ENCODE data around the gene ZNF823. TPM values are rescaled to one million over a fixed set of nuclear protein-coding genes. Genes with fewer than 3 reads are reported as not detected.

Gene ZNF823
- total and polyA plus RNA-seq, 2 experiments from 2014 or later, result 3.4 to 10.4 TPM

DNA sequence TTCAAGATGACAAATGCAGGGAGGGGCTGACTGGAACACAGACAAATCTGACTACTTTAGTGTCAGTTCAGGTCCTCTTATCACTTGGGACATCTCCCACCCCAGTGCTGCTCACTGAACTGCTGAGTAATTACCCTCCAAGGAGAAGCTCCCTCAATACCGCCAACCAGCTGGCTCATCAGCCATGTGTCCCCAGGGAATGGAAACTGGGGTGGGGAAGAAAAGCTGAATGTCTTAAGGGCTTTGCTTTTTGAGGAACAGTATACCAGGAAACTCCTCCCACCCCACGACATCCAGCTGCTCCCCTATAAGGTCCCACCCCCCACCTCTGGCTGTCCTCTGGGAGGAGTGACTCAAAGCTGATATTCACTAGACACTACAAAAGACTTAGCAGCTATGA lies 2.0 kb downstream of the ZNF823 start:
- Histone ChIP-seq H4K20me1 (ENCODE audit: insufficient read depth, poor library complexity, severe bottlenecking) (peaks cover 4% of the 10 kb centered on the region), H2AFZ (no peak overlapping the region), H3K79me2 (peaks cover 63% of the 10 kb centered on the region), H3K4me3 (no peak overlapping the region), H3K4me2 (peak overlapping the region; percentile 96), H3K9me3 (ENCODE audit: low read depth) (no peaks in the 10 kb centered on the region), H3K27me3 (no peaks in the 10 kb centered on the region), H3K9me2 (replicated peaks; ENCODE audit: insufficient read depth) (no peaks in the 10 kb centered on the region), H3K36me3 (replicated peaks; ENCODE audit: insufficient read depth, low read depth) (no peaks in the 10 kb centered on the region), H3K27ac (no peak overlapping the region), H3K4me1 (ENCODE audit: insufficient read depth) (peaks cover 14% of the 10 kb centered on the region)
- TF ChIP-seq CTCF (IDR thresholded peaks at IDR 0.05; ENCODE audit: poor library complexity) (no peak), EZH2phosphoT487 (IDR thresholded peaks at IDR 0.05; ENCODE audit: low read depth, severe bottlenecking, unreplicated experiment) (no peak), EZH2 (IDR thresholded peaks at IDR 0.05; ENCODE audit: borderline replicate concordance) (no peak)
- 49% methylated on average over 2 of the region's 2 CpGs for WGBS (ENCODE audit: low lambda C conversion rate, missing lambda C conversion rate)
- peak; percentile 27 for DNase-seq (ENCODE audit: low spot score)

DNA sequence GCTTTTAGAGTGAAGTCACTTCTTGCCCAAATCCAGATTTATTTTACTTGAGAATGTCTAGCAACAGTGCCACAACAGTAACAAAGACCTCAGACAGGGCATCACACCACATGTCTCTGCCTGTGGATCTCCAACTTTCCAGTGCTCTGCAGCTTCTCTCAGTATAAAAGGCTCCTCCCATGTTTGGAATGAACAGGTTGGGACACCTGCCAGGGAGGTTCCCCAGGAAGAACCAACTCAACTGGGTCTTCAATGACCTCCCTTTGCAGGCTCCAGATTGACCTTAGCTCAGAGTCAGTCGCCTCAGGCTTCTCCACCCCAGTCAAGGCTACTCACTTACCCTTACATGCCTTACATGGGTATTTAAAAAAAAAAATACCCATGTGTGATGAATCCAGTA lies 3.4 kb downstream of the ZNF823 start:
- H3K79me2 ChIP-seq, result peaks cover 75% of the 10 kb centered on the region

GRCh38 chr19:11729586-11729985 lies 9.2 kb downstream of the ZNF823 start:
- no peak for DNase-seq (ENCODE audit: low spot score)
- WGBS (ENCODE audit: low lambda C conversion rate, missing lambda C conversion rate), result 94% methylated on average over 4 of the region's 4 CpGs
- H3K9me3 ChIP-seq (ENCODE audit: low read depth), result no peaks in the 10 kb centered on the region
- H3K79me2 ChIP-seq, result peaks cover 75% of the 10 kb centered on the region
- H2AFZ ChIP-seq, result no peak overlapping the region
- H3K27ac ChIP-seq, result no peak overlapping the region
- TF ChIP-seq EZH2 (IDR thresholded peaks at IDR 0.05; ENCODE audit: borderline replicate concordance) (no peak), EZH2phosphoT487 (IDR thresholded peaks at IDR 0.05; ENCODE audit: low read depth, severe bottlenecking, unreplicated experiment) (no peak), CTCF (IDR thresholded peaks at IDR 0.05; ENCODE audit: poor library complexity) (no peak)
- no peak overlapping the region for H3K4me3 ChIP-seq
- no peaks in the 10 kb centered on the region for H3K36me3 ChIP-seq (replicated peaks; ENCODE audit: insufficient read depth, low read depth)
- no peaks in the 10 kb centered on the region for H3K27me3 ChIP-seq
- H3K4me2 ChIP-seq, result no peak overlapping the region
- H4K20me1 ChIP-seq (ENCODE audit: insufficient read depth, poor library complexity, severe bottlenecking), result no peaks in the 10 kb centered on the region
- no peaks in the 10 kb centered on the region for H3K4me1 ChIP-seq (ENCODE audit: insufficient read depth)
- H3K9me2 ChIP-seq (replicated peaks; ENCODE audit: insufficient read depth), result no peaks in the 10 kb centered on the region

More for the DNA sequence above, 3.4 kb downstream of the ZNF823 start:
- Histone ChIP-seq H3K9me3 (ENCODE audit: low read depth) (no peaks in the 10 kb centered on the region), H4K20me1 (ENCODE audit: insufficient read depth, poor library complexity, severe bottlenecking) (peaks cover 4% of the 10 kb centered on the region), H3K27me3 (no peaks in the 10 kb centered on the region), H3K4me3 (no peak overlapping the region), H3K27ac (no peak overlapping the region), H3K9me2 (replicated peaks; ENCODE audit: insufficient read depth) (no peaks in the 10 kb centered on the region), H3K4me2 (no peak overlapping the region), H3K36me3 (replicated peaks; ENCODE audit: insufficient read depth, low read depth) (no peaks in the 10 kb centered on the region), H2AFZ (no peak overlapping the region), H3K4me1 (ENCODE audit: insufficient read depth) (peaks cover 14% of the 10 kb centered on the region)
- WGBS (ENCODE audit: low lambda C conversion rate, missing lambda C conversion rate), result 91% methylated on average over 1 of the region's 1 CpG
- TF ChIP-seq EZH2 (IDR thresholded peaks at IDR 0.05; ENCODE audit: borderline replicate concordance), result no peak
- no peak for TF ChIP-seq CTCF (IDR thresholded peaks at IDR 0.05; ENCODE audit: poor library complexity)
- TF ChIP-seq EZH2phosphoT487 (IDR thresholded peaks at IDR 0.05; ENCODE audit: low read depth, severe bottlenecking, unreplicated experiment), result no peak
- DNase-seq (ENCODE audit: low spot score), result no peak

DNA sequence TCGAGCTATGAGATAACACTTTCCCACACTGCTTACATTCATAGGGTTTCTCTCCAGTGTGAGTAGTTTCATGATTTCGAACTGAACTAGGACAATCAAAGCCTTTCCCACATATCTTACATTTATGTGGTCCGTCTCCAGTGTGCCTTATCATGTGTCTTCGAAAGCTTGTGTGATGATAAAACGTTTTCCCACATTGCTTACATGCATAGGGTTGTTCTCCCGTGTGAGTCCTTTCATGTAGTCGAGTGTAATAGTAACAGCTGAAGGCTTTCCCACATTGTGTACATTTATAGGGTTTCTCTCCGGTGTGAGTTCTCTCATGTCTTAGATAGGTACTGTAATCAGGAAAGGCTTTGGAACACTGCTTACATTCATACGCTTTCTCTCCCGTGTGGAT lies 16.3 kb downstream of the ZNF823 start:
- Histone ChIP-seq H3K4me2 (no peak overlapping the region), H3K4me1 (ENCODE audit: insufficient read depth) (no peaks in the 10 kb centered on the region), H2AFZ (no peak overlapping the region), H3K9me3 (ENCODE audit: low read depth) (peaks cover 26% of the 10 kb centered on the region), H3K4me3 (no peak overlapping the region), H4K20me1 (ENCODE audit: insufficient read depth, poor library complexity, severe bottlenecking) (no peaks in the 10 kb centered on the region), H3K79me2 (peaks cover 12% of the 10 kb centered on the region), H3K27me3 (no peaks in the 10 kb centered on the region), H3K27ac (no peak overlapping the region), H3K36me3 (replicated peaks; ENCODE audit: insufficient read depth, low read depth) (peaks cover 21% of the 10 kb centered on the region), H3K9me2 (replicated peaks; ENCODE audit: insufficient read depth) (no peaks in the 10 kb centered on the region)
- no peak for DNase-seq (ENCODE audit: low spot score)
- WGBS (ENCODE audit: low lambda C conversion rate, missing lambda C conversion rate), result 97% methylated on average over 10 of the region's 10 CpGs
- TF ChIP-seq EZH2 (IDR thresholded peaks at IDR 0.05; ENCODE audit: borderline replicate concordance) (no peak), EZH2phosphoT487 (IDR thresholded peaks at IDR 0.05; ENCODE audit: low read depth, severe bottlenecking, unreplicated experiment) (no peak), CTCF (IDR thresholded peaks at IDR 0.05; ENCODE audit: poor library complexity) (no peak)

Measured in hepatocyte (in vitro differentiated cells).